Heart right ventricle (tissue), 16 donors: ENCODE results near the gene FIBCD1. TPM values are rescaled to one million over a fixed set of nuclear protein-coding genes. Genes with fewer than 3 reads are reported as not detected.

Experiments
- ATAC-seq, 8 donors: fragments of 200-7000 bp; cut with Tn5 transposase; one replicate each; pipeline ENCODE4 v1.9.1; 2020; ENCODE audit warnings: mild to moderate bottlenecking in 8 of 8, moderate library complexity in 8 of 8, moderate number of reproducible peaks in 1 of 8
- DNase-seq, 2 donors: peaks; one replicate each; pipeline ENCODE4 v3.0.0-alpha.2; 2020
- H3K27ac ChIP-seq, 10 donors: fragments of 200-600 bp; sonication (generic) in 2 of 10; one replicate each; pipeline versions ENCODE4 v1.5.0 to v1.8.0; 2020 to 2022; ENCODE audit warnings: mild to moderate bottlenecking in 3 of 10
- H3K27me3 ChIP-seq, 7 donors: fragments of 200-600 bp; one replicate each; pipeline ENCODE4 v1.8.0; 2021 to 2022; ENCODE audit warnings: mild to moderate bottlenecking in 2 of 7
- H3K36me3 ChIP-seq, 9 donors: fragments of 200-600 bp; sonication (generic) in 1 of 9; one replicate each; pipeline versions ENCODE4 v1.5.0 to v1.8.0; 2020 to 2022; ENCODE audit warnings: mild to moderate bottlenecking in 2 of 9
- H3K4me1 ChIP-seq, 9 donors: fragments of 200-600 bp; sonication (generic) in 1 of 9; one replicate each; pipeline versions ENCODE4 v1.5.0 to v1.8.0; 2020 to 2022; ENCODE audit warnings: mild to moderate bottlenecking in 4 of 9
- H3K4me3 ChIP-seq, 10 donors: fragments of 200-600 bp; sonication (generic) in 2 of 10; one replicate each; pipeline versions ENCODE4 v1.5.0 to v1.8.0; 2020 to 2022; ENCODE audit warnings: mild to moderate bottlenecking in 7 of 10, moderate library complexity in 2 of 10
- H3K9me3 ChIP-seq, 11 donors: fragments of 200-600 bp in 10 of 11; sonication (generic) in 2 of 11; one replicate each; pipeline versions ENCODE4 v1.5.0 to v1.8.0; 2013 to 2022; ENCODE audit warnings: mild to moderate bottlenecking in 2 of 11, control low read depth in 1 of 11, moderate library complexity in 1 of 11
- WGBS, 2 donors: extraction: QIAGEN DNeasy Blood & Tissue Kit; methylation state at CpG; one replicate each; pipeline ENCODE4 v1.1.7; 2013; ENCODE audit warnings: inconsistent platforms in 1 of 2; 5-methylcytosine and 5-hydroxymethylcytosine counted together
- intact Hi-C, 10 donors: fragments of 100-400 bp; cut with DNase I; formaldehyde crosslinking; loops; one replicate each; pipeline versions ENCODE4 v1.11.1 to v1.14.2; 2022
- polyA plus RNA-seq, 2 donors: library from polyadenylated mRNA; stranded (reverse); fragments of 200-250 nt; gene quantifications; one replicate each; pipeline ENCODE4 v1.2.3, GENCODE V29; 2013
- total RNA-seq, 10 donors: library from RNA; stranded (reverse); fragmentation: NEBNext Ultra II Directional in 3 of 10; extraction: Animal tissue kit (Norgen Biotek cat#: 25700) in 3 of 10; gene quantifications; one replicate each; pipeline versions ENCODE4 v1.2.1 to v1.2.4, GENCODE V29; 2021 to 2023
- TF ChIP-seq, protein P1 (sequence below), 9 donors: fragments of 200-600 bp; sonication (generic) in 2 of 9; IDR thresholded peaks; one replicate each; pipeline versions ENCODE4 v1.5.0 to v1.8.0; 2021 to 2022; ENCODE audit warnings: antibody characterized with exemption in 9 of 9, mild to moderate bottlenecking in 5 of 9, moderate library complexity in 1 of 9
- donor health status: Arrhythmogenic right ventricular cardiomyopathy.
- donor health status: ischemic (EF 13 %, LVEDD 7.1; RV severe dilation, severe dysfunction).
- donor health status: healthy with polysubstance abuse.
- donor health status: DM: no; HTN: yes; CAD: no.
- donor health status: DM: no; HTN: no; CAD: no.
- donor health status: ischemic (EF 25% LVEDD 6.9; RV normal size, moderate dysfunction).
- donor health status: ischemic (EF 25% LVEDD 5.7; RV mildly dilated, moderate dysfunction).
- donor health status: healthy.
- donor health status: DM: yes; HTN: yes; CAD: no.
- donor health status: Ischemic cardiomyopathy.
- donor health status: ischemic (EF 35%, LVEDD 5.7; RV mildly dilated, moderate dysfunction).
- donor health status: nonischemic (EF 11% LVEDD 7.7; RV severe dilation, severe dysfunction).
- donor health status: DM: yes; HTN: yes; CAD: no.
- donor health status: PGD.
- donor health status: ischemic (EF 29% LVEDD 5.4; RV normal size, mild dysfunction).
- donor health status: nonischemic (EF 23%, LVEDD 6.1; RV moderate dilation, normal function).

Gene FIBCD1
- total and polyA plus RNA-seq, 12 donors = 0.16 to 5.8 (median 1.2) TPM

DNA sequence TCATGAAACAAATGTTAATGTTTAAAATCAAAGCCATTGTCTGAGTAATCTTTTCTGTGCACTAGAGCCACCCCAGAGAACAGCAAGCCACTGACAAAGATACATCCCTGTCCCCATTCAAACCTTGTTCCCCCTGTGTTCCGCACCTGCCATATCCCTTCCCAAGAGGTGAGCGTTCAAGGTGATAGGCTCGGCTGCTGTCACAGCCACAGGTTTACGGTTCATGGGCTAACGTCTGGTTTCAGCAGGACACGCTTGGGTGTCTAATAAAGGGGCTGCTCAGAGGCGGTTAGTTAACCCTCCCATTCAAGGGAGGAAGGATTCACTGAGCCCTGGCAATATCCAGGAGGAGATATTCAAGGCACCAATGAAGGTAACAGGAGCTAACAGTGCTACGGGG lies 45.5 kb upstream of the FIBCD1 start:
- H3K27me3 ChIP-seq = peaks cover 0 to 26% (median 0%) of the 10 kb centered on the region in 7 donors
- ATAC-seq = no peak
- TF ChIP-seq, protein P1, sequence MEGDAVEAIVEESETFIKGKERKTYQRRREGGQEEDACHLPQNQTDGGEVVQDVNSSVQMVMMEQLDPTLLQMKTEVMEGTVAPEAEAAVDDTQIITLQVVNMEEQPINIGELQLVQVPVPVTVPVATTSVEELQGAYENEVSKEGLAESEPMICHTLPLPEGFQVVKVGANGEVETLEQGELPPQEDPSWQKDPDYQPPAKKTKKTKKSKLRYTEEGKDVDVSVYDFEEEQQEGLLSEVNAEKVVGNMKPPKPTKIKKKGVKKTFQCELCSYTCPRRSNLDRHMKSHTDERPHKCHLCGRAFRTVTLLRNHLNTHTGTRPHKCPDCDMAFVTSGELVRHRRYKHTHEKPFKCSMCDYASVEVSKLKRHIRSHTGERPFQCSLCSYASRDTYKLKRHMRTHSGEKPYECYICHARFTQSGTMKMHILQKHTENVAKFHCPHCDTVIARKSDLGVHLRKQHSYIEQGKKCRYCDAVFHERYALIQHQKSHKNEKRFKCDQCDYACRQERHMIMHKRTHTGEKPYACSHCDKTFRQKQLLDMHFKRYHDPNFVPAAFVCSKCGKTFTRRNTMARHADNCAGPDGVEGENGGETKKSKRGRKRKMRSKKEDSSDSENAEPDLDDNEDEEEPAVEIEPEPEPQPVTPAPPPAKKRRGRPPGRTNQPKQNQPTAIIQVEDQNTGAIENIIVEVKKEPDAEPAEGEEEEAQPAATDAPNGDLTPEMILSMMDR (IDR thresholded peaks at IDR 0.05) = no peak

DNA sequence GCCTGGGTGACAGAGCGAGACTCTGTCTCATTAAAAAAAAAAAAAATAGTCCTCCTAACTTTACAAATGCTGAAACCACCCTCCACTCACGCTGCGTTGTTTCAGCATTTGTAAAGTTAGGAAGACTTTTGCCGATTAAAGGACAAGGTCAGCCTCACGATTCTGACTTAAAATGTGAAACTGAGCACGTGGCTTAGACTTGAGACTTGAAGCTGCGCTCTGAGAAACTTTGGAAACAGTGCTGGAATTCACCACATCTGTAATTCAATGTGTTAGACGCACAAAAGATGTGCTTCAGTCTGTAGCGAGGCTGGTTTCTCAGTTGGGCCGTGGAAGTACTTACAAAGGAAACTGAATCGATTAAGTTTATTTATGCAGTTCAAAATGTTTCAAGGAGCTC lies 44.9 kb upstream of the FIBCD1 start:
- no peak overlapping the region for H3K27ac ChIP-seq
- WGBS, 2 donors = 87 to 88% methylated on average over 11 of the region's 11 CpGs

More for the DNA sequence above, 45.5 kb upstream of the FIBCD1 start:
- intact Hi-C loops = no loop called here
- DNase-seq = no peak
- 85 to 90% methylated on average over 8 of the region's 8 CpGs for WGBS, 2 donors
- no peak overlapping the region for H3K27ac ChIP-seq
- H3K9me3 ChIP-seq = peaks cover 0 to 3% (median 0%) of the 10 kb centered on the region in 11 donors
- H3K4me3 ChIP-seq = no peak overlapping the region
- no peaks in the 10 kb centered on the region for H3K36me3 ChIP-seq
- H3K4me1 ChIP-seq = no peaks in the 10 kb centered on the region

DNA sequence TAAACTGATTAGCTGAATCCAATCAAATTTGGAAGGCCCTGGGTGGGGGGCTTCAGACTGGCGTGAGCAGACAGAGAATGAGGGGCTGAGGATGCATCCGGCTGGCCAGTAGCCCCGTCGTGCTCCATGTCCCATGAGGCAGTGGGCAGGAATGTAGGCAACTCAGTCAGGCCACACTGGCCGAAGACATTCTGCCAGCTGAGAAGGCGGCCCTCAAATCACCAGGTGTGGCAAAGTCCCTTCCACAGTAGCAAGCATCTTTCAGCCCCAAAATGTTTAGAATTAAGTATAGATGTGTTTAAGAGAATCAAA lies 44.3 kb upstream of the FIBCD1 start:
- no peak for DNase-seq
- peaks cover 0 to 1% (median 0%) of the 10 kb centered on the region in 11 donors for H3K9me3 ChIP-seq
- H3K36me3 ChIP-seq = no peaks in the 10 kb centered on the region
- H3K27ac ChIP-seq = no peak overlapping the region
- ATAC-seq = no peak
- TF ChIP-seq, protein P1 (IDR thresholded peaks at IDR 0.05) = no peak
- H3K27me3 ChIP-seq = peaks cover 0 to 33% (median 0%) of the 10 kb centered on the region in 7 donors
- 73 to 80% methylated on average over 6 of the region's 6 CpGs for WGBS, 2 donors
- intact Hi-C loops = no loop called here
- no peaks in the 10 kb centered on the region for H3K4me1 ChIP-seq
- no peak overlapping the region for H3K4me3 ChIP-seq

More for the DNA sequence above, 44.9 kb upstream of the FIBCD1 start:
- Histone ChIP-seq H3K9me3 (peaks cover 0 to 3% (median 0%) of the 10 kb centered on the region in 11 donors), H3K4me3 (no peak overlapping the region), H3K4me1 (no peaks in the 10 kb centered on the region), H3K36me3 (no peaks in the 10 kb centered on the region), H3K27me3 (peaks cover 0 to 29% (median 0%) of the 10 kb centered on the region in 7 donors)
- TF ChIP-seq, protein P1 (IDR thresholded peaks at IDR 0.05) = no peak
- DNase-seq (no peak), ATAC-seq (no peak)
- intact Hi-C loops = no loop called here

DNA sequence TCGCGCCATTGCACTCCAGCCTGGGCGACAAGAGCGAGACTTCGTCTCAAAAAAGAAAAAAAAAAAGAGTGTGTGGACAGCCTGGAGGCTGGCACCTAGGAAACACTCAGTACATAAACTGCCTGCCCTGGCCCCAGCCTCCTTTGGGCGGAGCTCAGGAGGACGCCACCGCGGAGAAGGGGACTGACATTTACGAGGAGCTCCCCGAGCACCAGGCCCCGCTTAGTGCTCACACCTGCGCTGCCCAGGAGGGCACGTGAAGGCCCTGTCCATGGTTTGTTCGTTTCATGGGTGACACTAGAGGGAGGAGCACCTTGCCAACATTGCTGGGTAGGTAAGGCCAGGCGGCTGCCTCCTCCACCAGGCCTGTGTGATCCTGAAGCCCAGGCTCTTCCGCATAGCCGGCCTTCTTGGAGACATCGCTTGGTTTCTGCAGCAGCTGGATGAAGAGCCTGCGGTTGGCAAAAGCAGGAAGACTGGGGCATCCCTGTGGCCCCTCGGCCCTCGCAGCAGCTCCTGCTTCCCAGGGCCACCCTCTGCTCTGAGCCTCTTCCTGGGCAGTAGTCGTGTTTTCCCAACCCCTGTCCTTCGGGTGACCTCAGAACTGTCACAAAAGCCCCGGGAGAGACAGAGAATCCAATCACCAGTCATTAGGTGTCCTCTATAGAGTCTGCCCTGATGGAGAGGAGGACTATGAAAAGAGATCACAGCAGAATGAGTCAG lies 43.8 kb upstream of the FIBCD1 start:
- intact Hi-C loops = no loop called here
- TF ChIP-seq, protein P1 (IDR thresholded peaks at IDR 0.05) = no peak
- Histone ChIP-seq H3K4me1 (no peaks in the 10 kb centered on the region), H3K27me3 (peaks cover 0 to 33% (median 0%) of the 10 kb centered on the region in 7 donors), H3K27ac (no peak overlapping the region), H3K4me3 (no peak overlapping the region), H3K9me3 (no peaks in the 10 kb centered on the region), H3K36me3 (no peaks in the 10 kb centered on the region)
- DNase-seq (no peak), ATAC-seq (no peak)
- WGBS, 2 donors = 82 to 83% methylated on average over 25 of the region's 25 CpGs
